Cardiac septum (tissue), 1 donor: ENCODE data around the gene PRUNE2. TPM values are rescaled to one million over a fixed set of nuclear protein-coding genes. Genes with fewer than 3 reads are reported as not detected.

Experiments used
- DNase-seq: peaks from one replicate; pipeline ENCODE4 v3.0.0-alpha.2; 2020; ENCODE audit warnings: low spot score
- intact Hi-C: fragments of 100-400 bp; cut with DNase I; formaldehyde crosslinking; loops from one replicate; pipeline ENCODE4 v1.14.0; 2022
- total RNA-seq: library from RNA; stranded (reverse); fragmentation: NEBNext Ultra II Directional; extraction: Animal tissue kit (Norgen Biotek cat#: 25700); gene quantifications from one replicate; pipeline ENCODE4 v1.2.1, GENCODE V29; 2021
- donor health status: DM: no; HTN: no; CAD: no.

The PRUNE2 gene
- total RNA-seq, 1 donor from 2014 or later, result 19.9 TPM

DNA sequence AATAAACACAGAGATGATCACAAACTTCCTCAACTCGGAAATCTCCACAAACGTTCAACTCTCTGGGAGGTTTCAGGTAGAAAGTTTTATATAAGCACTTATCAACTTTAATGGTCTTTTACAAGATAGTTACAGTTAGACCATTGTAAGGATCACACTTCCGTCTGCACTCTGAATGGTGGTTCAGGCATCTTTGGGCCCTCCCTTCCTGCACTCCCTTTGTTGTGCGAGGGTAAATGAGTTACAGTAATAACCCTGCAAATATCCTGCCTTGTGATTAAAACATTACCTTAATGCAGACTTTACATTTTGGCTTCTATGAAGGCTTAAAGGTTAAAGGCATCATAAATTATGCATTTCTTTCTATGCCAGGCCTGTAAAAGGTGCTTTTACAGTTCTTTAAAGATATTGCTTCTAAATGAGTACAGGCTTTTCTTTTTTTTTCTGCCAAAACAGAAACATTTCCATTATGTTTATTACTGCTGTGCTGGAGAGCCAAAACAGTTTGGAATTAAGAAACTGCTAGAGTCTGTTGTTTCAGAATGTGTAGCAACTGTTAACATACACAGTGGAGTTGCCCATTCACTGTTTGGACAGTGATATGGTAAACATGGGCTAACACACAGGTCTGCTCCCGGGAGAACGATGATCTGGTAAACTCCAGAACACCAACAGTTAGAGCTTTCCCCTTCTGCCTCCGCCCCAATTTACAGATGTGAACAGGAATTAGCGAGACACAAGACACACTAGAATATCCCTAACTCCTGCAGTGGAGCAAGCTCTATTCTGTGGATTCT lies 1.1 kb downstream of the PRUNE2 start:
- no peak for DNase-seq
- intact Hi-C loops, result no loop called here

DNA sequence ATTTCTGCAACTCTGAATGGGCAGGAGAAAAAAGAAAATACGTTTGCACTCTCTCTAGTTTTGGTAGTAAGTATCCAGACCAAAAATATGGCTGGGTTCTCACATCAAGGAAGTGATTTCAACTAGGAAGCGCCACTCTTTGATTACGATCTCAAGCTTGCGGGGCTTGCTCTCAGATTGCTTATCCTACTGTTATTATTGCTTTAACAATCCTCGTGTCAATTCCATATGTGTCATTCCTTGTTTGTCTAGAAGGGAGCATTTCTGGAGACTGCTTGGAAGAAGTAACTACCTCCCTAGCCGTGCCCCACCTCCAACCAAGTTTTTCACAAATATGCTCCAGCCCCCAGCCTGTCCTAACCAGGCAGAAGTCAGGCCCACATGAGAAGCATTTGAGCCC lies 3.5 kb downstream of the PRUNE2 start:
- intact Hi-C loops, result no loop called here
- DNase-seq, result no peak

DNA sequence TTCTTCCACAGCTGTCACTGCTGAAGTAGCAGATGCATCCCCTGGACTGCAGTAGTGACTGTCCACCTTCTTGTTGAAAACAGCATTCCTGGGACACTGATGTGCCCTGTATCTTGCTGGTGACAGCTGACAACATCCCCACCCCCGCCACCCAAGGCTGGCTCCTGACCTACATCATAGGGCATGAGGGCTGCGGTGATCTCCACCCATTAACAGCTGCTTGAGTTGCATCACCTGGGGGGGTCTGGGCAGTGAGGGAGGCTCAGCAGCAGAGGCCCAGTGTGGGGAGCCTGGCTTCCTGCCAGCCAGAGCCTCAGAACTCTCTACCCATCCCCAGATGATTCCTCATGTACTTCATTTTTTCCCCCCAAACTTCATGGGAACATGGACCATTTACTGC lies 4.1 kb downstream of the PRUNE2 start:
- intact Hi-C loops, result no loop called here

DNA sequence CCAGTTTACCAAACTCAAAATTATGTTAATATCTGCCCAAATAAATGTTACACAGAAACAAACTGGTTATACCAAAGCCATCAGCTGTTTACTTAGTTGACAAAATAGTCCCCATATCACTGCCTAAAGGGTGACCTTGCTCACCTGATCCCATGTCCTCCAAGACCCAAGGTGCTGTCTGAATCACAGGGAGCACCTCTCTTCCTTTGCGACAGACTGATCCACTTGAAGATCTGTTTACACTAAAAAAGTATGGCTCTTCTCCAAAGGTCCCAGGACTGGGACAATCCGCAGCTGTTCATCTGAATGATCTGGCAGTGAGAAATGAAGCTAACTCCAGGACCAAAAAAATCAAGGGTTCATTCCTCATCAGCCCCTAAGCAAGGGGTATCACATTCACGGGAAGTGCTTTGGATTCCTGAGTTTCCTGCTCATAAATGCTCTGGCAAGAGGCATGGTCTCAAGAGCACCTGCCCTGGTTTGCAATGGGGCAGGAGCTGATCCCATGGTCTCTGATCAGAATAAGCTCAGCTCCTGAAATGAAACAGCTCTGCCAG lies 5.0 kb downstream of the PRUNE2 start:
- intact Hi-C loops, result no loop called here
- no peak for DNase-seq

More for the DNA sequence above, 4.1 kb downstream of the PRUNE2 start:
- no peak for DNase-seq

DNA sequence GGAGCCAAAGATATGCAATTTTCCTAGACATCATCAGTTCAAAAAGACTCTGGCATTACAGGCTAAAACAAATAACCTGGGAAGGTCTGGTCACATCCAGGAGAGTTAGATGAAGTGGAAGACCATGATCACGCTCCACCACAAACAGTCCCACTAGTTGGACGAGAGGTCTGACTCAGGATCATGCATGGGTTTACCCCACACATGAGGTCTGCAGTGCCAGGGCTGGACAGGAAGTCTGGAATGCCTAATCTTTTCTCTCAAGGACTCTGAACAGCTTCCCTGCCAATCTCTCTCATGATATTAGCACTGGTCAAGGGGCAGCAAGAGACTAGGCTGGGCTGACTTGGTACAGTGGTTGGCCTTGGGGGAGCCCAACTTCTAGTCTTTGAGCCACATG lies 7.1 kb downstream of the PRUNE2 start:
- intact Hi-C loops, result no loop called here

DNA sequence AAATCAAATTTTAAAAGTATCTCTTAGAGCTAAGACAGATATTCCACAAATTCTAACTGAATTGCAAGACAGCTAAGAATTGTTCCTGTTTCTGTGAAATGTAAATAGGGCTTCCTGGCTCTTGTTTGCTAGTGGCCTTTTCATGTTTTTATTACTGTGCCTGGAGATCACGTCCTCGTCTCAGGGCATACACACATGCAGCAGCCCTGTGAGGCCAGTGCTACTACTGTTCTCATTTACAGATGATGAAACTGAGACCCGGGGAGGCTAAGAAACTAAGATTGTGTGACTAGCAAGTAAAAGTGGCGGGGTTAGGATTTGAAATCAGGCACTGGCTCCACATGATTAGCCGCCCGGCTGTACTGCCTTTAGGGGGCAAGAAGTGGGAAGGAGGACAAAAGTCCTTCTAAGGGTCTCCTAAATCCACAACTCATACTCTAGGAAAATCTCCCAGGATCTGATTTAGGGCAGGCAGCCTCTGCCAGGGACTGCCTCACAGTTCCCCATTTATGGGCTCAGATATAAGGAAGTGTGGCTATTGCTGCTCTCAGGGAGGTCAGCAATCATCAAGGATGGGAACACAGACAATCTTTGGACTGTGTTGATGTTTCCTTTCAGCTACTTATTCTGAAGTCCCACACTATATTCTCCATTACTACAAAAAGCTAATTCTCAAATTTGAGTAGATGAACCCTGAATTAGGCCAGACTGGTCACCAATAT lies 7.9 kb downstream of the PRUNE2 start:
- intact Hi-C loops, result no loop called here
- DNase-seq, result no peak

More for the DNA sequence above, 7.1 kb downstream of the PRUNE2 start:
- no peak for DNase-seq

DNA sequence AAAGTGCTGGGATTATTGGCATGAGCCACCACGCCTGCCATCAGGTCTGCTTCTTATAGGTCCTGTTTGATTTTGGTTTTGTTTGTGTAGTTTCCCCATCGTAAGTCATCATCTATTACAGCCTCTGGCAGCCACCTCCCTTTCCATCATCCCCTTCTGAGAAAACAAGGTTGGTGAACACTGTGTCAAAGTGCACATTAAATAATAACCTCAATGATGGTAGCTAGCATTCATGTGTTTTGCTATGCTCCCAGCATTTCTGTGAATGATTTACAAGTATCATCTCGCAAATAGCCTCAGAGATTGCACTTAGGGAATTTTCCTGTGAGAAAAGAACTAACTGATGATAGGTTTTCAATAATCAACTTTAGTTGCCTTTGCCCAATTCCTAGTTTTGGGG lies 9.9 kb downstream of the PRUNE2 start:
- intact Hi-C loops, result no loop called here
- DNase-seq, result no peak

DNA sequence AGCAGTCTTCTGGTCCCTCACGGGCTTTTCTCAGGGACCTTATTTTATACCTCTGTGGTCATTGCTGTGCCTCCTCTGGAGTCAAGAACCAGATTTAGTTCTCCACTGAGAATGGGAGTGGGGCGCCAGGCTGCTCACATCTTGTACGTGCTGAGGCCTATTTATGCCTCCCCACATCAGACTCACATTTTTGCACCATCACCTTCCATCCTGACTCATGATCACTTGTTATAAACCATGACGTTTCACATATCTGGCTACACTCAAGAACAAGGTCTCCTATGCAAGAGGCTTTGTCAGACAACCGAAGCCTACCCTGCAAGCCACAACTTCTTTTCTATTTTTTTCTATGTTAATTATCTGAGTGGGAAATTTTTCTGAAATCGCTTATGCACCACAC lies 10.7 kb downstream of the PRUNE2 start:
- intact Hi-C loops, result no loop called here
- DNase-seq, result no peak

DNA sequence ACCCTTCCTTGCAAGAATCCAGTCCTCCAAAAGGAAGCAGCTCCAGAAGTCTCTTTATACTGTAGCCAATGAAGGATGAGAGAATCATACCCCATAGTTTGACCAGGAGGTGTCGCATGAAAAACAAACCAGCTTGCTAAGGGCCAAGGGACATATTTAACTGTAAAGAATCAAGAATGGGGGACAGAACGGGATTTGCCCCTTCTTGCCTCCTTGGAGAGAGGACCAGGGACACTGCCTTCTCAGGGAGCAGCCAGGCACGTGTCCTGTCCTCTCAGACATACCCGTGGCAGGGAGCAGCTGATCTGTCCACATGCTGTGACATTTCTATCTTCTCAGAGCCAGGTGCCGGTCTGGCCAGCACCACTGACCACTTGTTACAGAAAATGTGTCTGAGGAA lies 11.7 kb downstream of the PRUNE2 start:
- intact Hi-C loops, result no loop called here

DNA sequence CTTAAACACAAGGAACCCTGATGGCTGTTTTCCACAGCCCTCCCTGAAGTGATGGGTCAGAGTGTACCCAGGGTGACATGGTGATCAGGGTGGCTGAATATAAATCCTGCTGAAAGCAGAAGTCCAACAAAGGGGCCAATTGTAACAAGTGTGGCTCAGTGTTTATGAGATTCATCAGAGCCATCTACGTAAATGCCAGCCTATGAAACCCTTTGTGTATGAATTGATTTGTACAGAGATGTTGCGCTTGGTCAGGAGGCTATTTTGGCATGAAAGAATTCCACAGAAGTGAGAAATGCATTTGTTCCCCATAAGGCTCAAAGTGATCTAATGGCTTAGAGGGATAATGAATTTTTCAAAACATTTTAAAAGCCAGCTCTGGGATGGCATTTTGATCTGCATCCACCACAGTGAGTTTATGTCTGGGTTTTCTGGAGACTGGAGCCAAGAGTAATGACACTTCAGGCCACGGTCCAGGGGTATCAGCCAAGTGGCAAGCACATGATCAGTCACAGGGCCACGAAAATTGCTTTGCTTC lies 12.4 kb downstream of the PRUNE2 start:
- DNase-seq, result no peak
- intact Hi-C loops, result no loop called here

More for the DNA sequence above, 11.7 kb downstream of the PRUNE2 start:
- DNase-seq, result no peak

DNA sequence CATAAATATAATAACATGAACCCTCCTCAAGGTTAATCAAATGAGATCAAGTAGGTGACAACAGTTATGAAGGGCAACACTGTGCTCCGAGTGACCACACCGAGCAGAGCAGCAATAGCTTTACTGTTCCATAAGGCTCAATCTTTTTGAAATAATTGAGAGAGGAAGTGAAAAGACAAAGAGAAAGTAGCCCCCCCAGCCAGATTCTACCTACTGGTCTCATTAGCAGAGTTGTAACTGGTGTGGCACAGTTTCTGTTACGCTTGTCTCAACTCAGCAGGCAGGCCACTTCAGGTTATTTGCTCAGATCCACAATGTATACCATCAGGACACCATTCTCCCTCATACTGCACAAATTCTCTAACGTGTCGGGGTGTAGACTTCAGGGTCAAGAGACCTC lies 14.0 kb downstream of the PRUNE2 start:
- intact Hi-C loops, result no loop called here
- no peak for DNase-seq

DNA sequence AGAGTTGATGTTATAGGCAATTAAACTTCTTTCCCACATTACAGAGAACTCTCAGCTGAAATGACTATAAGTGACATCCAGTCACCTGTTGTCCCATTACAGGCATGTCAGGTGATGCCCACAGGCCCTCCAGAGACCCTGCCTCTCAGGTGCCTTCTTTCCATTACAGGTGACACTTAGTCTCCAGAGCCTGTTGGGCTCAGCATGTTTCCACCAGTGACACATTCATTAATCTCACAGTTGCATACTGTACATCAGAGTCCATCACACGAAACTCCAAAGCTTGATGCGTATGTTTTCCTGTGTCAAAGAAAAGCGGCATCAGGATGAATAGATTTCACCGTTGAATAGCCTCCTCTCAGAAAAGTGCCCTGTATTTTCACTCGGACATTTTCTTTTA lies 14.6 kb downstream of the PRUNE2 start:
- DNase-seq, result no peak
- intact Hi-C loops, result no loop called here

DNA sequence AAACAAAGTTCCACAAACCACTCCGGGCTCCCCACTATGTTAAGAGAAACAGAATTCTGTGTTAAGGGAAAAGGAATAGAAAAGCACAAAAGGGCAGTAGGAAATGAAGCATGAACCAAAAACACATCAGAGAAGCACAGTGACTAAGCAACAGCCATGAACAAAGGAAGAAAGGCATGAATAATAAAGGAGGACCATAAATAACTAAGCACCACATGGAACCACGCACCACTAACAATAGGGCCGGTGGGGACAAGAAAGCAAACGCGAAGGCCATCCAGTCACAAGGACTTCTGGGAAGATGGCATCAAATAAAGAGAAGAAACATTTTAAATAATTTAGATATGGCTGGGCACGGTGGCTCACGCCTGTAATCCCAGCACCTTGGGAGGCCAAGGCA lies 18.0 kb downstream of the PRUNE2 start:
- DNase-seq, result no peak
- intact Hi-C loops, result no loop called here

DNA sequence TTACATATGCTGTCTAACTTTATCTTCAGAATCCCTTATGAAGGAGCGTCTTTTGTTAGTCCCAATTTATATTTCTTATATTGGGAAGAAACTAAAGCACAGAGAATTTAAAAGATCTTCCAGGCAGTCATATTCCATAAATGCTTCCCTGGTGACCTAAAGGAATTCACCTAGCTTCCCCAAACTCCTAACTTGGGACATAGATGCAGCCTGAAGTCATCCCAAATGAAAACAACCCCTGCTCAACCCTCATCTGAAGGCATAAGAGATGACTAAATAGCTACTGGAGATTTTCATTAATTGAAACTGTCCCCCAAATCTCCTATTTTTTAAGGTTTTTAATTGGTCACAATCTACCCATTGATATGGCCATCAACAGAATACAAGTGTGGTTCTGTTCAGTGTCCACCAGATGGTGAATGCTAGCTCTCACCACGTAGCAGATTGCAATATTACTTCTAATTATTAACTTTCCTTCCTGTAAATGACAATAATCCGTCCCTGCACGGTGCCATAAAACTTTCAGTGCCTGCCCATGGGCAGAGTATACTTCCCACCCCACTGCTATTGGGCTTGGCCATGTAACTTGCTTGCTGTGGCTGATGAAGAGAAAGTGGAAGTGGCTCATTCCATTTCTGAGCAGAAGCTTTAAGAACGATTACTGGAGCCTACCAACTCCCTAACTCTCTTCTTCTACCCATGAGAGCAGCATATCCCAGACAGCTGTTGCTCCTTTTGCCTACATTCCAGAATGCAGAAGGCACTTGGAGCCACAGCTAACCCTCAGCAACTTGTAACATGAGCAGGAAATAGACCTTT lies 18.7 kb downstream of the PRUNE2 start:
- DNase-seq, result no peak
- intact Hi-C loops, result no loop called here

DNA sequence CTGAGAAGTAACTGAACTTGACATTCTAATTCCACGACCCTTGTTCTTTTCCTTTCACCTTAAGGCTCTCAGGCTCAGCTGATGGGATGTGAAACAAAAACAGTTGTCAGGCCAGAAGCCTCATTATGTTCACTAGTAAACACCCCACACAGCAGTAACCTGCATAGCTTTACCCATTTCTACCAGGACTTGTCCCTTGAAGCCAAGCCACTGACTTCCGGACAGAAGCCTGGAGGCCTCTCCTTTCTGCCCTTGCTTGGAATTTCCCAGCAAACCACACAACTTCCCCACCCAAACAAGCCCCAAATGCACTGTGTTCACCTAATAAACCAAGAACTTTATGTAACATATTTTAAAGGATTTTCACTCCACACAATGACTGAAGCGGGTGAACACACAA lies 19.6 kb downstream of the PRUNE2 start:
- intact Hi-C loops, result no loop called here
- no peak for DNase-seq

DNA sequence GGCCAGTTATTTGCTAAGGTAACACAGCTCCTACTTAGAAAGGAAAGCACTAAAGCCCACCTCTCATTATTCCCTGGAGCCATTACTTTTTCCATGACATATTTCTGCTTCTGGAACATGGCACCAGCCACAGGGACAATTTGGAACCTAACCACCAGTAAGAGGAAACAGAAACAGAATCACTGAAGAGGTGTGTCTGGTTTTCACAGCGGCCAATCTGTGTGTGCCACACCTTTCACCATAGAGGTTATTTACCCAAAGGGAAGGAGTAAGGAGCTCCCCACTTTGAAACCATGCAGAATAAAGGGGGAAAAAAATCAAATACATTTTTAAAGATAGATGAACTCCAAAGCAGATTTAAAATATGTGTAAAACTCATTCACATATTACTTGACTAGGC lies 21.1 kb downstream of the PRUNE2 start:
- intact Hi-C loops, result no loop called here

DNA sequence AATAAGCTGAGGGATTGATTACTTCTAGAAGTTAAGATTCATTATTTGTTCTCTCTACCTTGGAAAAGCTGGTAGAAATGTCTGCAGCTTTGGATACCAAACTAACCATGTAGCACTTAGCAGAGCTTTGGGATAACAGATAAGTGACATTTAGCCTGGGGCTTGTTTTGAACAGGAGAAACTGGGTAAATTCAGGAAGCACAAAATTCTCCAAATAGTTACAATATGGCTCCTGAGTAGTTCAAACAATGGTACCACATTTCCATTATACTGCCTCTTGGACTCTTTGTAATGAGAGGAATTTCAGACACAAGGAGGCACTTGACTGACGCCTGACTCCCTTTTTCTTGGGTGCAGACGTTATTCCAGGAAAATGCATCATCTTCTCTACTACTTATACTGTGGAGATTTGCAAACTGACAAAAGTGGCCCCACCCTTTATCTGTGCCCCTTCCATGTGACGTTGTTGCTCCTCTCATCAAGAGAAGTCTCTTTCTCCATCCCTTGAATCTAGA lies 22.5 kb downstream of the PRUNE2 start:
- intact Hi-C loops, result no loop called here
- DNase-seq, result no peak

More for the DNA sequence above, 21.1 kb downstream of the PRUNE2 start:
- no peak for DNase-seq

DNA sequence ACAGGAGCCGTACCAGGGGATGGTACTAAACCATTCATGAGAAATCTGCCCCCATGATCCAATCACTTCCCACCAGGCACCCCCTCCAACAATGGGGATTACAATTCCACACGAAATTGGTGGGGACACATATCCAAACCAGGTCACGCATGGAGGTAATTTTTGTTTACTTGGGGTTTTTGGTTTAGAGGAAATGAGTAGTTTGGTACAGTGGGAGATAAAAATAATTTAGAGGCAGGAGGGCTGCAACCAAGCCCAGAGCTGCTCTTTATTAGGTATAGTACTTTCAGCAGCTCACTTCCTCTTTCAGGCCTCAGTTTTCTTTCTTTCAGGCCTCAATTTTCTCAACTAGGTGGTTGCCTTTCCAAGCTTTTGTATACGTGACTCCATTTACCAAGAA lies 23.2 kb downstream of the PRUNE2 start:
- intact Hi-C loops, result no loop called here
- no peak for DNase-seq

DNA sequence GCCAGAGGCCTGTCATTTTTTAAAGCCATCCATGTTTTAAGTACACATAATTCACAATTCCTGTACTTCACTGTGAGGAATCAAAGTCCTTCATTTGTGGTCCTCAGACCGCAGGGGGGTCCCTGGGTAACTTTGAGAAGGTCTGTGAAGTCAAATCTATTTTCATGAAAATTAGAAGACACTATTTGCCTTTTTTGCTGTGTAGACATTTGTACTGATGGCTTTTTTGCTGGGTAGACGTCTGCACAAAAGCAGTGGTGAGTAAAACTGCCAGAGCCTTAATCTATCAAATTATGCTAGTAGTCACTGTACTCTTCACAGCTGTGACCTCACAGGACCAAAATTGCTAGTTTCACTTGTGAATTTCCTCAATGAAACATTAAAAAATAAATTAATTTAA lies 25.7 kb downstream of the PRUNE2 start:
- intact Hi-C loops, result no loop called here
- no peak for DNase-seq

DNA sequence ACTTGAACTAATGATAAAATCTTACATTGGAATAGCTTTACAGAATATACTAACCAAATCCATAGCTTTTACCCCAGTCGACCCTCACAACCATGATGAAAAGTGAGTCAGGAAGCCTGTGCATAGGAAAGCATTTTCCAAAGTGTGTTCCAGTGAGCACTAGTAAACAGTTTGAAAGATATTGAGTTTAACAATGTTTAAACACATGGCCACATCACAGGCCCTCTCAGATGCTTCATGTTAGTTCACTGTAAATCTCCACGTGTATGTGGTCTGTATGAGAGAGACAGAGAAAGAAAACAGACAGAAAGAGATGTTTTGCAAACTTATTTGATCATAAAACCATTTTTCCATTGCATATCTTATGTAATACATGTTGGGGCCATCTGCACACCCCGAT lies 27.0 kb downstream of the PRUNE2 start:
- intact Hi-C loops, result no loop called here

More for the DNA sequence above, 27.0 kb downstream of the PRUNE2 start:
- no peak for DNase-seq
